ENCODE results near the gene LRTM2.

GRCh38 chr12:1773937-1774655 lies 46.3 kb upstream of the LRTM2 start:
- TF ChIP-seq POLR2A (IDR thresholded peaks at IDR 0.05): no peak
- TF ChIP-seq CTCF (IDR thresholded peaks at IDR 0.05): no peak
